ENCODE data around the gene RHBDF2. TPM values are rescaled to one million over a fixed set of nuclear protein-coding genes. Genes with fewer than 3 reads are reported as not detected.

The RHBDF2 gene
- polyA plus RNA-seq, 1 donor = 6.8 TPM

DNA sequence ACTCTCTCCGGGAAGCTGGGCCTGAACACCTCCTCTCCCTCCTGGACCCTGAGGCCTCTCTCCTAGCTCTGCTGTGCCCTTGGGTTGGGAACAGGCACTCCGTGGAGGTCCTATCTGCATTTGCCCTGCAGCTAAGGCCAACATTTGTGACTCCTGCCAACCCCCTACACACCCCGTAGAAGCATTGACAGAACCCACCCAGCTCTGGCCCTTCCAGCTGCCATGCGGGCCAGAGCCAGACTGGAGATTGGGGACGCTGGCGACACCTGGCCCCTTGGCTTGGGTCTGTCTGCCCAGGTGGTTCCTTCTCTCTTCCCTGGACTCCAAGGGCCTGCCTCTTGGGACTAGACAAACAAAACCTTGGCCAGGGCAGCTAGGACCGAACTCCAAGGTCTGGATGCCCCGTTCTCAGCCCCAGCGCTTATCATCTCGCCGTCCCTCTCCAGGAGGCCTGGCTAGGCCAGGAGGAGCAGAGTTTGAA is 644 bp upstream of the RHBDF2 start:
- DNase-seq = no peak

DNA sequence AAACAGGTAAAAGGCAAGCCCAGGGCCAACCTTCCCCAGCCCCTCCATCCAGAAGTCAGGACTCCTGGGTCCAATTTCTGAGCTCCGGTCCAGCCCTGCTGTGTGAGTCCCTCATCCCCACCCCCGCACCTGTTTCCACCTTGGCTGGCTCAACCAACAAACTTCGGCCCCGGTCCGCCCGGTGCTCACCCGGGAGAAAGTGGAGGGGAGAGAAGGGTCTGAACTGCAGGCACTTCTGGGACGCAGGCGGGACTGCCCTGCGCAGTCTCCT is 541 bp downstream of the RHBDF2 start:
- DNase-seq = no peak

DNA sequence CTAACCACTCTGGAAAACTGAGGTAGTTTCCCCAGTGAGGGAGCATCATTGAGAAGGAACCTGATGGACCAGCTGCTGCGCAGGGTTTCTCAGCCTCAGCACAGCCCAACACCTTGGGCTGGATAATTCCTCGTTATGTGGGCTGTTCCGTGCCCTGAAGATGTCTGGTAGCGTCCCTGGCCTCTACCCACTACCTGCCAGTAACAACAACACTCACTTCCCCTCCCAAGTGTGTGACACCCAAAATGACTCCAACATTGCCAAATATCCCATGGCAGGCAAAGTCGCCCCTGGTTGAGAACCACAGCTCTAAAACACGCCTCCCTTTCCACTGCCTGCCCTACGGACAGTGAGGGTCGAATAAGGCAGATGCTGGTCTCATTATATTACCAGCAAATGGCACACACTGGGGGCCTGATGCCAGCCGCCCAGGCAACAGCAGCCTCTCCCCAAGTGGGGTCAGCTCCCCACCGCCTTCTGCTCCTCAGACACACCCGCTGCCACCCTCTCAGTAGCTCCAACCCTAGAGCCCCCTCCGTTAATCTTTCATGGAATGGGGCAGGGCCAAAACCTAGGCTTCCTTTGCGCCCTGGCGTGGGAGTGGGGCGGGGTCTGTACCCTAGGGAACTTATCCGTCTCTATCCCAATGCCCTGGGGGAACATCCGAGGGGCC is 1.0 kb downstream of the RHBDF2 start:
- DNase-seq = no peak

DNA sequence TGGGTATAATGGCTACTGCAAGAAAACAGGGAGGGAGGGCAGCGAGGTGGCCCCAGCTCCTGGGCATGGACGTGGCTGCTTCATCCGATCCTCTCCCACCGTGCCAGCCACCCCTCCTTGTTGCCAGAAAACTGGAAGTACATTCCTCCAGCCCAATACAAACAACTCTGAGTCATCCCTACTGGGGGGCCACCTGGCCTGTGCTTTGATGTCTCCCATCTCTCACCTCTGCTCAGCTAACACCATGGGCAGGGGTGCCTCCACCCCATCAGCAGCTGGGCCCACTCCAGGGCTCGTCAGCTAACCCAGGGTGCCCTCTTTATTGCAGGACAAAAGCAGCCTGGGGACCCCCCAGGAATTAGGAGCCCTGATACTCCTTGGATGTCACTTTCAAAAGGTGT is 2.0 kb downstream of the RHBDF2 start:
- DNase-seq = no peak

DNA sequence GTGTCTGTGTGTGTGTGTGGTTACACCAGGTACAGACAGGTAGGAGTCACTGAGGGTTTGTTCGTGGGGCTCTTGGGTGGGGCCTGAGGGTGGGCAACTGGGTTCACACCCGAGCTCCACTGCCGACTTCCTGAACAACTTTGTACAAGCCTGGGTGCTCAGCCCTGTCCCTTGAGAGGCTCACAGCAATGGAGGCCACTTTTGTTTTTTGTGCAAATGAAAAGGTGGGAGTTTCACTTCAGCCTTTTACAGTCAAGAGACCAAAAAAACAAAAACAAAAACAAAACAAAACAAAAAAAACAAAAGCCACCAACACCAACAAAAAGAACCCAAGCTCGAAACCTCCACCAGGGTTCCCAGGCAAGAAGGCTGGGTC is 2.4 kb downstream of the RHBDF2 start:
- no peak for DNase-seq

DNA sequence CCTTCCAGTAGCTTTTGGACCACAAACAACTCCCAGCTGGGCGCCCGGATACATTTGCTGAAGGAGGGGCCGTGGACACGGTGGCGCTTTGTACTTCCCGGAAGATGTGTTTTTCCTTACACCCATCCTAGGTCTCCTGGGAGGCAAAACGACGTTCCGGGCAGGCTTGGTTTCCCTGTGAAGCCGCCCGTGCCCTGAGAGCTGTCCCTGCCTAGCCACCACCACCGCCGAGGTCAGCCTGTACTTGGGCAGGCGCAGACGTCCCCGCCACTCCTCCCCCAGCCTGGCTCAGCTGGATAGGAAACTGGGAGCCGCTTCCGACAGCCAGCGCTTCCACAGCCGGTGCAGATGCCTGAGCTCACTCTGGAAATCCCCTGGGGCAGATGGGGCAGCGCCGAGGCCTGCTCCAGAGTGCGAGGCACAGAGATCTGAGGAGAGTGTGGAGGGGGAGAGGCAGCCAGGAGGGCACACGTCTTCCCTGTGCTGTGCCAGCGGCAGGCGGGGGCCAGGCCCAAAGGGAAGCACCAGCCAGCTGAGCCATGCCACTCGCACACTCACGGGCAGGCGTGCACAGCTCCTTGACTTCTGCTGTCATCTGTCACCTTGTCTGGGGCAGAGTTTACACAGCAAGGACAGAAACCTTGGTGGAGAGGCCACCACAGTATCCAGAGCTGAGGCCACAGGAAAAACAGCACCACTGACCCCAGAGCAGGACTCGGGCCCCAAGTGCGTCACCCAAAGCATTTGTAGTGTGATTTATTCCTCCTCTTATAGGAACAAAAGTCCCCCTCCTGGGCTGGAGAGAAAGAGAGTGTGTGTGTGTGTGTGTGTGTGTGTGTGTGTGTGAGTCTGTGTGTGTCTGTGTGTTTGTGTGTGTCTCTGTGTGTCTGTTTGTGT is 3.0 kb downstream of the RHBDF2 start:
- peak; percentile 57 for DNase-seq

DNA sequence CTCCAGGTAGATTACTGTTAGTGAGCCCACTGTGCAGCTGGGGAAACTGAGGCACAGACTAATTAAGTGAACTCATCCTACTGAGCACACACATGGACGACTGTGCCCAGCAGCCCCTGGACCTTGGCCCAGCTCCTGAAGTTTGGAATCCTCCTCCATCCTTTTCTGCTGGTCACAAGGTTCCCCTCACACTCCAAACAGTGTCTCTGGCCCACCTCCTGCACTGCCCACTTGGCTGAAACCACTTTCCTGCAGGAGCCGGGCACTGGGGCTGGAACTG is 3.6 kb downstream of the RHBDF2 start:
- no peak for DNase-seq

DNA sequence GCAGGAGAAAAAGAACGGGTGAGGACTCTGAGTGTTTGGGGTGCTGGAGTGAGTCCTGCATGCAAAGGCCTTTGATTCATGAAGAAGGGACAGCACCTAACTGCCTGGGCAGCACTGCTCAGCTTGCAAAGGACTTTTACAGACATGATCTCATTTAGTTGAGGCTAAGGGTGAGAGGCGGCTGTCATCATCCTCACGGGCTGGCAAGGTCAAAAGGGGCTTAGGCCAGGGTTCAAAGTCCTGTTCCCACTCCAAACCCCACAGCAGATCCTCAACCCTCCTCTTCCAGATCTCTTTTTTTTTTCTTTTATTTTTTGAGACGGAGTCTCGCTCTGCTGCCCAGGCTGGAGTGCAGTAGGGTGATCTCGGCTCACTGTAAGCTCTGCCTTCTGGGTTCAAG is 4.8 kb downstream of the RHBDF2 start:
- DNase-seq = no peak

DNA sequence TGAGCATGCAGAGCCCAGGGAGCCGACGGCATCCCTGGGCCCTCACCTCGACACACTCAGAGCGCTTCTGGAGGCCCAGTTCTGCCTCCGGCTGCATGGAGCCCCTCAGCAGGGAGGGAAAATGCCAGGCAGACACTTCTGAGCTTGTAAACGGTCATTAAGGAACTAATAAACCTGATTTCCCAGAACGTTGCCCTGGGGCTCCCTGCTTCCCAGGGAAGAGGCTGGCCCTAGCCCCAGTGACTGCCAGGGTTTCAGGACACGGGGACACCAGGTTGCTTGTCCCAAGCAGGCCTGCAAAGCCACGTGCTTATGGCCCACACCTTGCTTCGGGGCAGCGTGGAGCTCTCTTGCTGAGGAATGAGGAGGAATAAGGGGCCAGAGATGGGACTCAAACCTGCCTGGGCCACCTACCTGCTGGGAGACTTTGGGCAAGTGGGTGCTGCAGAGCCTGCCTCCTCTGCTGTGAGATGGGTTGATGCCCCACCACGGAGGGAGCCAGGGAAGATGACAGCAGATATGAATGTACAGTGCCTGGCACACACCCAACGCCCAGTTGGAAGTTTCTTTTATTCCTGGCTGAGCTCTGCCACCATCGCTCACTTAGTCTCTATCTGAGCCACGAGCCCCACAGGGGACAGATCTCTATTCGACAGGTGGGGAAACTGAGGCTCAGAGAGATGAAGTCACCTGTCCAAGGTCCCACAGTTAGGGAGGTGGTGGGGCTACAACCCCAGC is 5.4 kb downstream of the RHBDF2 start:
- DNase-seq = no peak

DNA sequence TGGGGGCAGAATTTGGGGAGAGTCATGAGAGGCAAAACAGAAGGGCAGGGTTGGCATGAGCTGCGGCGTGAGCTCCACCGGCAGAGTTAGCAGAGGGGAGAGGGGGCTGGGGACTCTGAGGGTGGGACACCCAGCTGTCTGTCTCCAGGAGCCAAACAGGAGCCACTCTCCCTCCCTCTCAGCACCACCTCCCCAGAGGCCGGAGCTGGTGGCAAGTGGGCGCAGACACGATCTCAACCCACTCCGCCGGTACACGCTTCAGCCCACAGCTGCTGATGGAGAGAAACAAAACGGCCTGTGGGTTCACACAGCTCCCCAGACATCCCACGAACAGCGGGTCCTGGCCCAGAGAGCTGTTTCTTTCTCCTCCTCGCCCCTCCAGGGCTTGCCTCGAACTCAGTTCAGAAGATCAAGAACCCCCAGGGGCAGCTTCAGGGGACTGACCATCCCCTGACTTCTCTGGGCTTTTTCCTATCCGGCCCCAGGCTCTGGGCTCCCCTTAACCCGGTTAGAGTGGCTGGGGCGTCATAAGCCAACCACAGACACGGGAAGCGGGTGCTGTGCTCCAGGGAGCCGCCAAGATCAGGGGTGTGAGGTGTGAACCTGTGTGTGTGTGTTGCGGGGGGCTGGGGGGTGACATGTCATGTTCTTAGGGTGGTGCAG is 7.6 kb downstream of the RHBDF2 start:
- DNase-seq = no peak

DNA sequence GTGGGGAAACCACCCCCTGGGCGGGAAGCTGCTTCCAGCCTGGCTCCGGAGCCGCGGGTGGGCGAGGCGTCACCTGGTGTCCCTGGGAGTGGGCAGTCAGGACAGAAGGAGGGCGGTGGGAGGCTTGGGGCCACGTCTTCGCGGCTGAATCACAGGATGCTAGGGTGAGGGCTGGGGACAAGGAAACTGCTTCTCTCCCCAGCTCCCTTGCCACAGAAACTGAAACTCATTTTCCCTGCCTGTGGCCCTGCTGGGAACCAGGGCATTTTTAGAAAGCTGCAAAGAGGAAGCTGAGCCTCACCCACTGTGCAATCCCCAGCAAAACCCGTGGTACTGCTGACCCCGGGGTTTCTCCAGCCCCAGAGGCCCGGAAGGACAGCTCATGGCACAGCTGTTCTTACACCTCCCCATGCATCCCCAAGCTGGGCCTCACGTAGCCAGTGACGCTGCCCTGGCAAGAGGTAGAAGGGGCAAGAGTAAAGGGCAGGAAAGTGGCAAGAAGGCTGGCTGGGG is 8.2 kb downstream of the RHBDF2 start:
- no peak for DNase-seq

DNA sequence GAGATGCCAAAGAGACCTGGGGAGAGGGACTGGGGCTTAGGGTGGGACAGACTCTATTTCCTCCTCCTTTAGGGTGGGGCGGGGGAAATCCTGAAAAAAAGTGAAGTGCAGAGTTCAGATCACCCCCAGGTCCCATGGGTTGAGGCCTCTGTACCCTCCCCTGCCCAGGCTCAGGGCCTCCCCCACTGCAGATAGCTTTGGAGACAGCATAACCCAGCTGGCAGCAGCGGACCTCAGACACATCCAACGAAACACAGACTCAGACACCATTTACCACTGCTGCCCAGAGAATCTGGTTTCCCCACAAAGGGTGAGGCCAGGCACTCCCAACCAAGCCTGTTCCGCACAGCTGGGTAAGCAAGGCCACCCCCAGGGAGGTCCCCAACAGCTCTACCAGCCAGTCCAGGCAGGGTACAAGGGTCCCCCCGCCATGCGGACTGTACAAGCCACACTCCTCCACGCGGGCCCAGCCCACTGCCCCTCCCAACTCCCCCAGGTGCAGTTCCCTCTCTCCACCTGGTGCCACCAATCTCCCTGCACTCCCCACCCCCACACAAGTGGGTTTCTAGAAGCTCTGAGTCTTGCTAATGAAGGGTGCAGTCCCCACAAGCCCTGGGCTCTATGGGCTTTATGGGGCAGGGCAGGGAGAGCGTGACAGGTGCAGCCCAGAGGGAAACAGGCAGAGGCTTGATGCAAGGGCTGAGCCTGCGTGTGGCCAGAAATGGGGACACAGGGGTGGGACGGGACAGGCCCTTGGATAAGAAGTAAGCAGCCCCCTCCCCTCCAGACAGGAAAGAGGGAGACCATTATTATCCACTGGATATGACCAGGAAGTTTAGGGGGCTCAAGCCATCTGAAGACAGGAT is 8.9 kb downstream of the RHBDF2 start:
- DNase-seq = no peak

DNA sequence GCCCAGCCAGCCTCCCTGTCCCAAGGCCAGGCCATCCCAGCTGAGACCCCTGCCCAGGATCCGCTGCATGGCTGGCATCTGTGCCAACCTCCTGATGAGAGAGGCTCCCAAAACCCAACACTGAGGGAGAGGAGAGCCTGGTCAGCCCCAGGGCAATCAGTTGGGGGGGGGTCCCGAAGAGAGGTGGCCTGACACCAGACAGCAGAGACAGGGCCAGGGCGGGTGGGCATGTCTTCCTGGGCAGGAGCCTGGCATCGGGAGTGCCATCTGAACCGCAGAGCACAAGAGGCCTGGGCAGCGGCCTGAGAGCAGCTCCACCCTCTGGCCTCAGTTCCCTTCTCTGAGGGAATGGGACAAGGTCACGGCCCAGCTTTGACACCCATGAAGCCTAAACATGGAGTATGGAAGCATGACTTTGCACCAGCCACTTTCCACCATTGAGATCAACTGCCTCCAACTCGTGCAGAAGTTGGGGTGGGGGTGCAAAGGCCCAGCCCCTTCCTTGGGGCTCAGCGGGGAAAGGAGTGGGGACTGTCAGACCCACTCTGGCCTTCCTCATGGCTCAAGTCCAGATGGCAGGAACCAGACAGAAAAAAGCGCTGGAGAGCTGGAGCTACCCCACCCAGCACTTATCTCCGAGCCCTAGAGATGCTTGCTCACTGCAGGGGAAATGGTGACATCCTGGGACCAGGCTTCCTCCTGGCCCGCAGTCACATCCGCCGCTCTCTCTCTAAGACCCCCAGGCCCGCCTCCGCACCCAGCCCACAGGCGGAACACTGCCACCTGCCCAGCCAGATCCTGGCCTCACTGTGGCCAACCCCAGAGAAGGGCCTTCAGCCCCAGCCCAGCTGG is 9.7 kb downstream of the RHBDF2 start:
- DNase-seq = no peak

DNA sequence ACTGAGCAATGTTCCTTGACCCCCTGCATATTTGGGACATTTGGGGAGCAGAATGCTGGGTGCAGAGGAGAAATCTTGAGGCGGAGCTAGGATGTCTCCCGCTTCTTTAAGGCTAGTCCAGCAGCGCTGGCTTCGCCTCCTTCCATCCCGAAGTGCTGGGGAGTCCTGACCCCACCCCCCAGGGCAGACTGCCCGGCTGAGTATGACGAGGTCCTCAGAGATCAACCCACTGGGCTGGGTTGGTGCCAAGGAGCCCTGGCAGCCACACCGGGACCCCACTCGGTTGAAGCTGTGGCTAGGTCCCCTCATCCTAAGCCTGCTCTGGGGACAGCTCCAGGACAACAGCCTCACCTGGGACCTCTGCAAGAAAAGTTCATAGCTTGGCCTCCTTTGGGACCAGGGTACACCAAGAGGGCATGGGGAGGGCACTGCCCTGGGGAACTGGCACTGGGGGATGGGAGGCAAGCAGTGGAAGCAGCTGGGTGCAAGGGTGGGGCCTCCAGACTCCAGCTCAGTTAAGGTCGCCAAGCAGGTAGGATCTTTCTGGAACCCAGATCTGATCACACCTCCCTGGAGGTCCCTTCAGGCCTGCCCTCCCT is 11.0 kb downstream of the RHBDF2 start:
- DNase-seq = no peak

DNA sequence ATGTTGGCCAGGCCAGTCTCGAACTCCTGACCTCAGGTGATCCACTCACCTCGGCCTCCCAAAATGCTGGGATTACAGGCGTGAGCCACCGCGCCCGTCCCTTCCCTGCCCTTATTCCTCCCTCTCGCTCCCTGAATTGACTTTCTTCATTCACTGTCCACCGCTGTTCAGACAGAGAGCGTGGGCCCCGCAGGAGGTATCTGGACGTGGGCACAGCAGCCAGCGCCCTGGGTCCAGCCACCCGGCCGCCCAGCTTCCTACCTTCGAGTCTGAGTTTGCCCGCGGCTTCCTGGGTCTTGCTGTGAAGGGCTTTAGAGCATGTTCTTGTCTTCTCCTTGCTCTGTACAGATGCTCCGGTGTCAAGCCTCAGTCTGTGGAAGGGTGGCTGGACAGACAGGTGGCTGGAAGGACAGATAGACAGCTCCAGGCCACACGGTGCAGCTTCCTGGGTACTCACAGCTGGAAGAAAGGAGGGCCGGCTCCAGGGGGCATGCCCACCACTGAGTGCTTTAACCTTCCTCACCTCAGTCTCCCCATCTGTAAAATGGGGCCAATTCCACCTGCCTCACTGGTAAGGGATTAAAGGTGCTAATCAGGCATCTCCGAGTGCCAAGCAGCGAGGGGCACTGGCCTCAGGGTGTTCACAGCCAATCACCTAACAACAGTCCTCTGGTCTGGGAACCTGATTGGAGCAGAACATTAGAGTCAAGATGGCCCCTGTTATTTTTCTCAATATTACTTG is 13.6 kb downstream of the RHBDF2 start:
- no peak for DNase-seq

DNA sequence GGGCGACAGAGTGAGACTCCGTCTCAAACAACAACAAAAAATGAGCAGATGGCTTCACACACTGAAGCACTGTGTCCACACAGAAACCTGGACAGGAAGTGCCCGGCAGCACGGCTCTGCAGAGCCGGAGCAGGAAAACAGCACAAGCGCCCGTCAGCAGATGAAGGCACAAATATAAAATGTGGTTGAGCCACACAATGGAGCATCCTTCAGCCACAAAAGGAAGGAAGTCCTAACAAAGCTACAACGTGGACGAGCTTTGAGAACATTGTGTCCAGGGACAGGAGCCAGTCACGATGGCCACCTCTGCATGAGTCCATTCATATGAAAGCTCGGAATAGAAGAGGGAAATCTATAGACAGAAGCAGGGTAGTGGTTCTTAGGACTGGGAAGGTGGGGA is 15.7 kb downstream of the RHBDF2 start:
- DNase-seq = no peak

DNA sequence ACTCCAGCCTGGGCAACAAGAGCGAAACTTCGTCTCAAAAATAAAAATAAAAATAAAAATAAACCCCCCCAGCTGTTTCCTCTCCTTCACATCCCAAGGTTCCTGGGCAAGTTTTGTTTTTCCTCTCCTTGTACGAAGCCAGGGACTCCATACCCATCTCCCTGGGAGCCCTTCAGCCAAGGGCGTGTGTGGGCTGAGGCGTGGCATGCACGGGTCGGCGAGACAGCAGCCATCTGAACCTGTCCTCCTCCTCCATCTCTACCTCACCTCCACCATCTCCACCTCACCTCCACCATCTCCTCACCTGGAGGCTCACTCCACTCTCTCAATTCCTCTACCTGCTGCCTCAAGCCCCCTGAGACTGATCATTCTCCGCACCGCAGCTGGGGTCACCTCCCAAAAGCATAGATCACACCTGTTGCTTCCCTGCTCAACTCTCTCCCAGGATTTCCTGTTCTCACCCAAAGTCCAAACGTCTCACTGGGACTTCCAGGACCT is 16.9 kb downstream of the RHBDF2 start:
- no peak for DNase-seq

DNA sequence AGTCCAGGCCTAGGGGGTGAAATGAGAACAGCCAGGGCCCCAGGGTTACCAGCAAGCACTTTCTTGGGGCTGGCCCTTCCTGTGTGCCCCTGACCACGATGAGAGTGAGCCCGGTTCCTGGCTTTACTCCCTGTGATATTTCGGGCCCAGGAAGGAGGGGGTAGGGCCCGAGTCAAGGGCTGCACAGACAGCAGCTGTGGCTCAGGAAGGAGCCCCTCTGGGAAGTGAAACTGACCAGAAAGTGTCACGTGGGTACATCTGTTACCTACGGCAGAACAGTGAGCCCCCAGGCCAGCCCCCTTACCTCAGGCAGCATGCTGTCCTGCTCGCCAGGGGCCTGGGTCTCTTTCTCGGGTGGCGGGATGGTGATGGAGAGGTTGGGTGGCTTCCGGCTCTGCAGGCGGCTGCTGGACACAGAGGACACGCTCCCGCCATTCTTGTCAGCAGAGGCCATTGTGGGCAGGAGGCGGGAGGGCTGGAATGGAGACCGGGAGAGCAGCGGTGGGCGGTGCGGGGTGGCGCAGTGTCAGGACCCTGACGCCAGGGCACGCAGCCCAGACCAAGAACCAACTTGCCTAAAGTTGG is 20.1 kb downstream of the RHBDF2 start:
- no peak for DNase-seq

DNA sequence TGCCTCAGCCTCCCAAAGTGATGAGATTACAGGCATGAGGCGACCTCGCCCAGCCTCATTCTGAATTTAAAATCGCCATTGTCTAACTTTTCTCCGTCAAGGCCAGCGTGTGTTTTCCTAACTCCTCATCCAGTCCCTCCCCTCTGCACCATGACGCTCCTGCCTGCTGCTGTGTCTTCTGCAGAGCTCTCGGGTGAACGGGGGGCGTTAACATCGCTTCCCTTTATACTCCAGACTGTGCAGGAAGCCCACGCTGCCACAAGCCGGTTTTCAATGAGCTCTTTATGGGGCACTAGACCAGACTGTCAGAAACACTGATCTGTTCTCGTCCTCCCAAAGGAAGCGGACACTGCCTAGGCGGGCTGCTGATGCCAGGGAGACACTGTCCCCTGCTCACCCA is 20.6 kb downstream of the RHBDF2 start:
- DNase-seq = peak; percentile 60

All from left kidney (tissue), 2 donors.